ENCODE data around the gene NIPA2.

The NIPA2 gene

GRCh38 chr15:22861161-22861560 is 22.7 kb downstream of the NIPA2 start (continued):
- TF ChIP-seq ZNF132 (tag by site-specific recombination; IDR thresholded peaks at IDR 0.05; ENCODE audit: borderline replicate concordance), result no peak

GRCh38 chr15:22863356-22863755 is 24.9 kb downstream of the NIPA2 start:
- H3K4me1 ChIP-seq (ENCODE audit: control insufficient read depth, insufficient read depth, low read length), result no peaks in the 10 kb centered on the region
- peaks cover 7 to 71% of the 10 kb centered on the region in 2 experiments for H3K36me3 ChIP-seq (ENCODE audit: control insufficient read depth in 2 of 2, insufficient read depth in 1 of 2, low read length in 2 of 2)
- ChIA-PET CTCF (no interaction called here), POLR2A (no interaction called here)
- TF ChIP-seq ZNF596 (tag by site-specific recombination; IDR thresholded peaks at IDR 0.05) (no peak), ZNF280C (tag by site-specific recombination; IDR thresholded peaks at IDR 0.05) (no peak), ZNF529 (tag by site-specific recombination; IDR thresholded peaks at IDR 0.05; ENCODE audit: insufficient replicate concordance) (no peak), AEBP2 (tag by site-specific recombination; IDR thresholded peaks at IDR 0.05; ENCODE audit: borderline replicate concordance) (no peak), ZNF121 (tag by site-specific recombination; IDR thresholded peaks at IDR 0.05) (no peak), KLF16 (tag by site-specific recombination; IDR thresholded peaks at IDR 0.05) (no peak), ZNF175 (tag by site-specific recombination; IDR thresholded peaks at IDR 0.05) (no peak), ZFP3 (tag by site-specific recombination; IDR thresholded peaks at IDR 0.05; ENCODE audit: low read depth) (no peak), ZNF16 (tag by site-specific recombination; IDR thresholded peaks at IDR 0.05; ENCODE audit: low read depth) (no peak), ZNF202 (tag by site-specific recombination; IDR thresholded peaks at IDR 0.05; ENCODE audit: borderline replicate concordance) (no peak), SP3 (tag by site-specific recombination; IDR thresholded peaks at IDR 0.05) (no peak), ZNF701 (tag by site-specific recombination; IDR thresholded peaks at IDR 0.05) (no peak)
- H3K9me3 ChIP-seq (ENCODE audit: control insufficient read depth, insufficient read depth, low read depth, low read length), result no peaks in the 10 kb centered on the region
- no peak overlapping the region for H3K4me3 ChIP-seq (ENCODE audit: low read depth, low read length)
- H3K27ac ChIP-seq (ENCODE audit: extremely low read depth, low read depth, low read length), result no peak overlapping the region

- ChIA-PET CTCF (no interaction called here), POLR2A (no interaction called here)
- Histone ChIP-seq H3K9me3 (ENCODE audit: control insufficient read depth, insufficient read depth, low read depth, low read length) (no peaks in the 10 kb centered on the region), H3K27ac (ENCODE audit: extremely low read depth, low read depth, low read length) (no peak overlapping the region), H3K4me3 (ENCODE audit: low read depth, low read length) (no peak overlapping the region), H3K36me3 (ENCODE audit: control insufficient read depth in 2 of 2, insufficient read depth in 1 of 2, low read length in 2 of 2) (peaks cover 9 to 81% of the 10 kb centered on the region in 2 experiments), H3K4me1 (ENCODE audit: control insufficient read depth, insufficient read depth, low read length) (no peaks in the 10 kb centered on the region)
- no peak for TF ChIP-seq ZNF792 (tag by site-specific recombination; IDR thresholded peaks at IDR 0.05)
- TF ChIP-seq SALL2 (tag by site-specific recombination; IDR thresholded peaks at IDR 0.05; ENCODE audit: borderline replicate concordance), result no peak
- no peak for TF ChIP-seq ZNF221 (tag by site-specific recombination; IDR thresholded peaks at IDR 0.05; ENCODE audit: borderline replicate concordance)
- TF ChIP-seq ZNF239 (tag by site-specific recombination; IDR thresholded peaks at IDR 0.05), result no peak
- TF ChIP-seq ZBTB1 (tag by site-specific recombination; IDR thresholded peaks at IDR 0.05), result no peak
- no peak for TF ChIP-seq ZNF26 (tag by site-specific recombination; IDR thresholded peaks at IDR 0.05)
- no peak for TF ChIP-seq ZSCAN4 (tag by site-specific recombination; IDR thresholded peaks at IDR 0.05)
- TF ChIP-seq ZNF19 (tag by site-specific recombination; IDR thresholded peaks at IDR 0.05; ENCODE audit: low read depth), result no peak
- TF ChIP-seq ZNF664 (tag by site-specific recombination; IDR thresholded peaks at IDR 0.05), result no peak
- TF ChIP-seq ZNF514 (tag by site-specific recombination; IDR thresholded peaks at IDR 0.05), result no peak
- TF ChIP-seq ZSCAN5A (tag by site-specific recombination; IDR thresholded peaks at IDR 0.05), result no peak
- TF ChIP-seq ZBTB49 (tag by site-specific recombination; IDR thresholded peaks at IDR 0.05; ENCODE audit: low read depth), result no peak
Observed at GRCh38 chr15:22866079-22866478, 27.6 kb downstream of the NIPA2 start.
